ELF-1 (cell line): Measurements from ENCODE around the gene VAT1.
"Not testable (repeated sequence)": the region's sequence is repeated elsewhere in the genome, so short reads cannot be mapped to it uniquely, and the experiment has no call there.

Experiments used
- DNase-seq: peaks from one replicate; pipeline ENCODE4 v3.0.0-alpha.2; 2016; ENCODE audit warnings: low read depth, low spot score

VAT1 gene

GRCh38 chr17:43021741-43022512 is at the start of gene VAT1:
Gene VAT1 (minus strand): TSS chr17:43022385. CDS start chr17:43022322, 63 bp downstream.
- peak; percentile 94 for DNase-seq

- no peak for DNase-seq
Observed at GRCh38 chr17:43070872-43071271, 48.7 kb upstream of the VAT1 start.

- DNase-seq: no peak
Observed at GRCh38 chr17:43070257-43070656, 48.1 kb upstream of the VAT1 start.

- no peak for DNase-seq
Observed at GRCh38 chr17:43069368-43069898, 47.2 kb upstream of the VAT1 start.

GRCh38 chr17:43068570-43069367 is 46.6 kb upstream of the VAT1 start:
- peak; percentile 4 for DNase-seq

GRCh38 chr17:43062984-43063638 is 40.9 kb upstream of the VAT1 start:
- no peak for DNase-seq

GRCh38 chr17:43056051-43056450 is 33.9 kb upstream of the VAT1 start:
- no peak for DNase-seq

GRCh38 chr17:43053008-43053407 is 30.8 kb upstream of the VAT1 start:
- not testable (repeated sequence) for DNase-seq

- no peak for DNase-seq
Observed at GRCh38 chr17:43051969-43052368, 29.8 kb upstream of the VAT1 start.

GRCh38 chr17:43044024-43044423 is 21.8 kb upstream of the VAT1 start:
- DNase-seq: no peak

- DNase-seq: no peak
Observed at GRCh38 chr17:43043307-43043706, 21.1 kb upstream of the VAT1 start.

GRCh38 chr17:43042025-43042628 is 19.9 kb upstream of the VAT1 start:
- no peak for DNase-seq

- no peak for DNase-seq
Observed at GRCh38 chr17:43040655-43041054, 18.5 kb upstream of the VAT1 start.

GRCh38 chr17:43039646-43040045 is 17.5 kb upstream of the VAT1 start:
- DNase-seq: no peak

GRCh38 chr17:43034894-43035293 is 12.7 kb upstream of the VAT1 start:
- DNase-seq: no peak

GRCh38 chr17:43033948-43034881 is 12.0 kb upstream of the VAT1 start:
- peak; percentile 72 for DNase-seq

GRCh38 chr17:43031666-43032065 is 9.5 kb upstream of the VAT1 start:
- DNase-seq: no peak

GRCh38 chr17:43030137-43030767 is 8.1 kb upstream of the VAT1 start:
- DNase-seq: no peak

GRCh38 chr17:43028221-43028861 is 6.2 kb upstream of the VAT1 start:
- no peak for DNase-seq
